Activated naive CD4-positive, alpha-beta T cell treated with anti-CD3 and anti-CD28 coated beads, Interleukin-2, amount 50 U/mL, for 72 hours (primary cell): ENCODE measurements around the gene FOXO4. TPM values are rescaled to one million over a fixed set of nuclear protein-coding genes. Genes with fewer than 3 reads are reported as not detected.
A peak's percentile ranks its signal among the peaks of the same experiment; 100 is the strongest.
"Not testable (repeated sequence)": the region's sequence is repeated elsewhere in the genome, so short reads cannot be mapped to it uniquely, and the experiment has no call there.

Source experiments
- ATAC-seq, 2 donors: fragments of 150-1000 bp; cut with Tn5 transposase; 2 replicates each; pipeline ENCODE4 v1.10.0; 2021; ENCODE audit warnings: mild to moderate bottlenecking in 2 of 2, moderate library complexity in 2 of 2
- DNase-seq, 2 donors: peaks; one replicate each; pipeline ENCODE4 v3.0.0; 2021 to 2022; ENCODE audit warnings: low spot score in 2 of 2
- H3K27ac Mint-ChIP-seq, 2 donors: one replicate each; pipeline ENCODE4 v1.8.0; 2022; ENCODE audit warnings: mild to moderate bottlenecking in 2 of 2, mixed read lengths in 2 of 2
- H3K36me3 Mint-ChIP-seq, 2 donors: one replicate each; pipeline ENCODE4 v1.8.0; 2022; ENCODE audit warnings: mixed read lengths in 2 of 2
- H3K9me3 Mint-ChIP-seq, 2 donors: one replicate each; pipeline ENCODE4 v1.8.0; 2022; ENCODE audit warnings: mixed read lengths in 2 of 2
- total RNA-seq, 2 donors: library from RNA; stranded (reverse); gene quantifications; one replicate each; pipeline ENCODE4 v1.2.3, GENCODE V29; 2022

FOXO4 gene
- 10 to 100 TPM in 1 of 2 donors, 1 to 10 TPM in 1; 8.2 to 22.8 TPM for total RNA-seq

- H3K36me3 Mint-ChIP-seq: peaks cover 0 to 5% of the 10 kb centered on the region in 2 donors
- H3K9me3 Mint-ChIP-seq: no peaks in the 10 kb centered on the region
- DNase-seq (peak; percentile 79 to 83), ATAC-seq (peak; percentile 91 to 93)
- H3K27ac Mint-ChIP-seq: peak within 1 kb of the TSS; percentile 90 to 92
Observed at GRCh38 chrX:71095555-71095980, at the start of gene FOXO4. Gene FOXO4, plus strand, starts transcription at chrX:71095851. Its CDS starts 678 bp downstream, at chrX:71096529.

- not testable (repeated sequence) for H3K9me3 Mint-ChIP-seq, H3K27ac Mint-ChIP-seq, H3K36me3 Mint-ChIP-seq, DNase-seq, ATAC-seq
Observed at GRCh38 chrX:71047891-71048290, 47.8 kb upstream of the FOXO4 start.

- no peaks in the 10 kb centered on the region for H3K36me3 Mint-ChIP-seq
- H3K9me3 Mint-ChIP-seq: no peaks in the 10 kb centered on the region
- no peak overlapping the region for H3K27ac Mint-ChIP-seq
- no peak for DNase-seq
- no peak for ATAC-seq
Observed at GRCh38 chrX:71052721-71053120, 42.9 kb upstream of the FOXO4 start.

- H3K27ac Mint-ChIP-seq: no peak overlapping the region
- H3K36me3 Mint-ChIP-seq: peaks cover 3 to 4% of the 10 kb centered on the region in 2 donors
- ATAC-seq (peak; percentile 43 to 69), DNase-seq (no peak)
- no peaks in the 10 kb centered on the region for H3K9me3 Mint-ChIP-seq
Observed at GRCh38 chrX:71053217-71053621, 42.4 kb upstream of the FOXO4 start.

GRCh38 chrX:71056867-71057266 lies 38.8 kb upstream of the FOXO4 start:
- H3K9me3 Mint-ChIP-seq: no peaks in the 10 kb centered on the region
- ATAC-seq (no peak), DNase-seq (no peak)

GRCh38 chrX:71057848-71058530 lies 37.7 kb upstream of the FOXO4 start:
- Mint-ChIP-seq H3K9me3 (no peaks in the 10 kb centered on the region), H3K27ac (peak overlapping the region in 1 of 2 donors; percentile 35), H3K36me3 (peaks cover 7 to 13% of the 10 kb centered on the region in 2 donors)
- ATAC-seq: no peak
- DNase-seq: no peak

More at GRCh38 chrX:71056867-71057266, 38.8 kb upstream of the FOXO4 start:
- H3K27ac Mint-ChIP-seq: no peak overlapping the region
- H3K36me3 Mint-ChIP-seq: peaks cover 7 to 13% of the 10 kb centered on the region in 2 donors

- peak in 1 of 2 donors; percentile 46 for ATAC-seq
- no peak for DNase-seq
- Mint-ChIP-seq H3K27ac (no peak overlapping the region), H3K36me3 (peaks cover 7 to 22% of the 10 kb centered on the region in 2 donors), H3K9me3 (no peaks in the 10 kb centered on the region)
Observed at GRCh38 chrX:71060127-71060526, 35.5 kb upstream of the FOXO4 start.

- peaks cover 6 to 9% of the 10 kb centered on the region in 2 donors for H3K36me3 Mint-ChIP-seq
- no peak for ATAC-seq
- no peak for DNase-seq
- peak overlapping the region in 1 of 2 donors; percentile 93 for H3K27ac Mint-ChIP-seq
- H3K9me3 Mint-ChIP-seq: no peaks in the 10 kb centered on the region
Observed at GRCh38 chrX:71067089-71067488, 28.6 kb upstream of the FOXO4 start.

- DNase-seq: no peak
- no peak for ATAC-seq
- peak overlapping the region; percentile 93 to 94 for H3K27ac Mint-ChIP-seq
- peaks cover 6 to 9% of the 10 kb centered on the region in 2 donors for H3K36me3 Mint-ChIP-seq
- H3K9me3 Mint-ChIP-seq: no peaks in the 10 kb centered on the region
Observed at GRCh38 chrX:71067712-71068043, 28.0 kb upstream of the FOXO4 start.

- H3K27ac Mint-ChIP-seq: peak within 1 kb of the TSS; percentile 93 to 94
Observed at GRCh38 chrX:71068044-71068918, 27.4 kb upstream of the FOXO4 start, which contains the start of gene SNX12. Gene SNX12, minus strand, starts transcription at chrX:71068334. Its CDS starts 28 bp downstream, at chrX:71068306.

GRCh38 chrX:71070531-71070930 lies 25.1 kb upstream of the FOXO4 start:
- H3K27ac Mint-ChIP-seq: no peak overlapping the region
- H3K36me3 Mint-ChIP-seq: peaks cover 0 to 6% of the 10 kb centered on the region in 2 donors
- no peak for ATAC-seq
- H3K9me3 Mint-ChIP-seq: no peaks in the 10 kb centered on the region
- no peak for DNase-seq

More at GRCh38 chrX:71068044-71068918, 27.4 kb upstream of the FOXO4 start, which contains the start of gene SNX12:
- Mint-ChIP-seq H3K9me3 (no peaks in the 10 kb centered on the region), H3K36me3 (peaks cover 6 to 9% of the 10 kb centered on the region in 2 donors)
- peak; percentile 79 to 90 for DNase-seq
- peak; percentile 93 to 96 for ATAC-seq

GRCh38 chrX:71081330-71082123 lies 14.1 kb upstream of the FOXO4 start:
- peak; percentile 11 to 51 for ATAC-seq
- Mint-ChIP-seq H3K27ac (no peak overlapping the region), H3K9me3 (no peaks in the 10 kb centered on the region)

GRCh38 chrX:71082124-71082647 lies 13.5 kb upstream of the FOXO4 start:
- DNase-seq (no peak), ATAC-seq (no peak)
- Mint-ChIP-seq H3K36me3 (no peaks in the 10 kb centered on the region), H3K27ac (no peak overlapping the region), H3K9me3 (no peaks in the 10 kb centered on the region)

More at GRCh38 chrX:71081330-71082123, 14.1 kb upstream of the FOXO4 start:
- no peak for DNase-seq
- no peaks in the 10 kb centered on the region for H3K36me3 Mint-ChIP-seq

- H3K36me3 Mint-ChIP-seq: no peaks in the 10 kb centered on the region
- DNase-seq: no peak
- no peak overlapping the region for H3K27ac Mint-ChIP-seq
- no peak for ATAC-seq
- H3K9me3 Mint-ChIP-seq: no peaks in the 10 kb centered on the region
Observed at GRCh38 chrX:71082822-71083221, 12.8 kb upstream of the FOXO4 start.

- DNase-seq: no peak
- ATAC-seq: no peak
- H3K36me3 Mint-ChIP-seq: no peaks in the 10 kb centered on the region
- H3K27ac Mint-ChIP-seq: no peak overlapping the region
- H3K9me3 Mint-ChIP-seq: no peaks in the 10 kb centered on the region
Observed at GRCh38 chrX:71085900-71086299, 9.8 kb upstream of the FOXO4 start.

- Mint-ChIP-seq H3K9me3 (no peaks in the 10 kb centered on the region), H3K36me3 (peaks cover 0 to 4% of the 10 kb centered on the region in 2 donors), H3K27ac (no peak overlapping the region)
- DNase-seq (no peak), ATAC-seq (no peak)
Observed at GRCh38 chrX:71091263-71091662, 4.4 kb upstream of the FOXO4 start.
